Measurements from ENCODE around the gene DCAF8.

DCAF8 gene

GRCh38 chr1:160178731-160179130 lies 83.6 kb downstream of the DCAF8 start:
- no peak for TF ChIP-seq CTCF (IDR thresholded peaks at IDR 0.05; ENCODE audit: insufficient read depth, missing control alignments)
- DNase-seq (ENCODE audit: insufficient read length, low spot score) (no peak), FAIRE-seq (no peak)

GRCh38 chr1:160177667-160178066 lies 84.7 kb downstream of the DCAF8 start:
- FAIRE-seq (no peak), DNase-seq (ENCODE audit: insufficient read length, low spot score) (no peak)
- no peak for TF ChIP-seq CTCF (IDR thresholded peaks at IDR 0.05; ENCODE audit: insufficient read depth, missing control alignments)

GRCh38 chr1:160177231-160177630 lies 85.1 kb downstream of the DCAF8 start:
- no peak for DNase-seq (ENCODE audit: insufficient read length, low spot score)
- FAIRE-seq, result no peak
- TF ChIP-seq CTCF (IDR thresholded peaks at IDR 0.05; ENCODE audit: insufficient read depth, missing control alignments), result no peak

- FAIRE-seq (no peak), DNase-seq (ENCODE audit: insufficient read length, low spot score) (no peak)
- no peak for TF ChIP-seq CTCF (IDR thresholded peaks at IDR 0.05; ENCODE audit: insufficient read depth, missing control alignments)
These were observed 90.4 kb downstream of the DCAF8 start for GRCh38 chr1:160171980-160172379.

- no peak for FAIRE-seq
- no peak for TF ChIP-seq CTCF (IDR thresholded peaks at IDR 0.05; ENCODE audit: insufficient read depth, missing control alignments)
- DNase-seq (ENCODE audit: insufficient read length, low spot score), result no peak
These were observed 91.0 kb downstream of the DCAF8 start for GRCh38 chr1:160171354-160171753.

GRCh38 chr1:160169553-160170399 lies 92.6 kb downstream of the DCAF8 start:
- FAIRE-seq (no peak), DNase-seq (ENCODE audit: insufficient read length, low spot score) (no peak)
- no peak for TF ChIP-seq CTCF (IDR thresholded peaks at IDR 0.05; ENCODE audit: insufficient read depth, missing control alignments)

- TF ChIP-seq CTCF (IDR thresholded peaks at IDR 0.05; ENCODE audit: insufficient read depth, missing control alignments), result no peak
- no peak for DNase-seq (ENCODE audit: insufficient read length, low spot score)
- no peak for FAIRE-seq
These were observed 93.6 kb downstream of the DCAF8 start for GRCh38 chr1:160168609-160169369.

Measured in D721Med (cell line).